Activated T-cell treated with anti-CD3 and anti-CD28 coated beads for 24 hours (primary cell): Measurements from ENCODE around the gene TMEM244.
"Not testable (repeated sequence)": the region's sequence is repeated elsewhere in the genome, so short reads cannot be mapped to it uniquely, and the experiment has no call there.

ENCODE experiments used
- DNase-seq: peaks from one replicate; pipeline ENCODE4 v3.0.0-alpha.2; 2020; ENCODE audit warnings: low read depth

TMEM244 gene

DNA sequence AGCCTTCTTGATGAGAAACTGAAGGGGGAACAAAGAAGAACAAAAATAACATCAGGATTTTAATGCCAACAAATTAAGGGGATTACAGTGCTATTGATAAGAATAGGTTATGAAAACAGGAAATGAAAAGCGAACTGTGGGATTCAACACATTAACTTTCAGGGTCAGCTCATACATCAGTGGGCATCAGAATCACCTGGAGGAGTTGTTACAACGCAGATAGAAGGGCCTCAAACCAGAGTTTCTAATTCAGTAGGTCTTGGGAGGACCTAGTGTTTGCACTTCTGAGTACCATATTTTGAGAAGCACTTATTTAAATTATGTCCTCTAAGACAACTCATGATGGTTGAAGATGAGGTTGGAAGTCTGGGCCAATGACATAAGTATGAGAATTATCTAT lies 5.6 kb upstream of the TMEM244 start:
- no peak for DNase-seq

DNA sequence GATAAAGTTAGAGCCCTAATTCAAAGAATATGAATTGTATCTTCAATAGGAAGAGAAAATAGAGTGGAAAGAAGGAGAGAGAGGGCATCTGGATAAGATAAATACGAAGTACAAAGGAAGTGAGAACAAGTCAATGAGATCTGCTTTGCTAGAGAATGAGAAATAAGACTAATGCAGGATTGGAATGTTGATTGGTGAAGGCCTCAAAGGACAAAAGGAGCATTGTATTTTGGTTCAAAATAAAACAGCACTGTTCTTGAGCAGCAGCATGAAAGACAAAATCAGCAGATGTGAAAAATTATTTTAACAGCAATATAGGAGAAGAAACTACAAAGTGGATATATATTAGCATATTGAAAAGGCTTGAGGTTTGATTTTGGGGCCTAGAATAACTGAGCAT lies 5.1 kb upstream of the TMEM244 start:
- no peak for DNase-seq

DNA sequence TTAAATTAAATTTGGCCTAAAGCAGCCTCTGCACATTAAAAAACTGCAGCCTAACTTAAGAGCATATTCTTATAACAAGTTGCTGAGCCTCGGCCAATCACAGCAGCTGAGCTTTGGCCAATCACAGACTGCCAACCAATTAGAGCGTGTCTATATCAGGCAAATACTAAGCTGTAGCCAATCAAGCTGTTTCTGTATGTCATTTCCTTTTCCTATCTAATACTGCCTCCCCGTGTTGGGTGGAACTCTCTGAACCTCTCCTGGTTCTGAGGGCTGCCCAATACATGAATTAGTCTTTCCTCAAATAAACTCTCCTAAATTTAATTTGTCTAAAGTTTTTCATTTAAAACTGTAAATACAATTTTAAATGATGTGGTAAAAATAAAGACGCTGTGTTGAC lies 3.9 kb upstream of the TMEM244 start:
- no peak for DNase-seq

DNA sequence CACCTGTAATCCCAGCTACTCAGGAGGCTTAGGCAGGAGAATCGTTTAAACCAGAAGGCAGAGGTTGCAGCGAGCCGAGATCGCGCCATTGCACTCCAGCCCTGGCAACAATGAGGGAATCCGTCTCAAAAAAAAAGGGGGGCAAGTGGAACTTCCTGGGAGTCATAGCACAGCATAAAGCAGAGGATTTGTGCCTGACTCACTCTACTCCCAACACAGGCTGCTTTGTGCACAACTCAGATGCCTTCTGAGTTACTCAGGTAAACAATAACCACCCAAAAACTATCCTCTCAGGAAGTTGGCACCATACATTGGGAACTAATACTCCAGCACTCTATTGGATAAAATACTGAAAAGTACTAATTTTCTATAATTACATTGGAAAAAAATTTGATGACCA lies 2.5 kb upstream of the TMEM244 start:
- DNase-seq: no peak

GRCh38 chr6:129859524-129859923 lies 1.6 kb downstream of the TMEM244 start:
- no peak for DNase-seq

DNA sequence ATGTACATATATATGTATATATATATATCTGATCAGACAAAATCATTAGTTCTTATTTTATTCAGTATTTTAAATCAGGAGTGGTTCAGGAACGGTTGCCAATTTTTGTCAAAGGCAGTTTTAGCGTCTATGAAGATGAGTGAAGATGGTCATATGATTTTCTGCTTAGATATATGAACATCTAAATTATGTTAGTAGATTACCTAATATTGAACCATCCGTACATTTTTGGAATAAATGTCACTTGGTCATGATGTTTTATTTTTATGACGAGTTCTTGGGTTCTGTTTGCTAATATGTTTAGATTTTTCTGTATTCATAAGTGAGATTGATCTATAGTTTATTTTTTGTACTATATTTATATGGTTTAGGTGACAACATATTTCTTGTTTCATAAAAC lies 3.3 kb downstream of the TMEM244 start:
- no peak for DNase-seq

GRCh38 chr6:129853996-129854711 lies 7.0 kb downstream of the TMEM244 start:
- DNase-seq: no peak

DNA sequence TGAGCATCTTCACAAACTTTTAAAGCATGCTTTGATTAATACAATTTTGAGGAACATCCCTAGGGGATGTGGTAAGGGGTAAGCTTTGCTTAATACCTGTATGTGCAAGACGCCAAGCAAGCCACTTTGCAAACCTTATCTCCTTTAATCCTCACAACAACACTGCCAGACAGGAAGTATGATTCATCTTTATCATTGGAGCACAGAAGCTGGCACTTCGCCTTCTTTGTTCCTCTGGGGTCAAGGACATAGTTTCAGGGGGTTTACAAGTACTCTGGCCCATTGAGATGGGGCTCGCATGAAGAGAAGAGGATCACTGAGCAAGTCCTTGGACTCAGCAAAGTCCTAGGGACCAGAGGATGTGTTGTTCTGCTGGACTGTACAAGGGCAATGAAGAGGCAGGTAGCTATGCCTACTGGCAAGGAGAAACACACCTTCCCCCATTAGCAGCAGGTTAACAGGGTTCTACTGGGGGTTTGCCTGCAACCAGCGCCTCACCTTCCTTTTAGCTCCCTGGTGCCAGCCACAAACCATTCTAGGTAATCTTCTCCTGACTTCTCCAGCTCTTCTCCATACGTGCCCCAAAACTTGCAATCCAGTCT lies 8.8 kb downstream of the TMEM244 start:
- DNase-seq: no peak

DNA sequence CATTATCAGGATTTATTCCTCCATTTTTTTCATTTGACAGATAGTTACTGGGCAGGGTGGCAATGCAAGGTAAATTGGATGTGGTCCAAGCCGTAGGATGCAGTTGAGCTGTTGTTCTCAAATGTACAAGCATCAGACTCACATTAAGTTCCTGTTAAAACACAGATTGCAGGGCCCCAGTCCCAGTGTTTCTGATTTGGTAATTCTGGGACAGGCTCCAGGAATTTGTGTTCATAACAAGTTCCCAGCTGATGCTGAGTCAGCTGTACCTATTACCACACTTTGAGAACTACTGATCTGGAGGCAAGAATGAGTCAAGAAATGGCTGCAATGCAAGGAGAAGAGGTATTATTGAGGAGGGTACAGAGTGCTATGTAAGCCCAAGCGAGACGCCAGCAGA lies 11.7 kb downstream of the TMEM244 start:
- no peak for DNase-seq

DNA sequence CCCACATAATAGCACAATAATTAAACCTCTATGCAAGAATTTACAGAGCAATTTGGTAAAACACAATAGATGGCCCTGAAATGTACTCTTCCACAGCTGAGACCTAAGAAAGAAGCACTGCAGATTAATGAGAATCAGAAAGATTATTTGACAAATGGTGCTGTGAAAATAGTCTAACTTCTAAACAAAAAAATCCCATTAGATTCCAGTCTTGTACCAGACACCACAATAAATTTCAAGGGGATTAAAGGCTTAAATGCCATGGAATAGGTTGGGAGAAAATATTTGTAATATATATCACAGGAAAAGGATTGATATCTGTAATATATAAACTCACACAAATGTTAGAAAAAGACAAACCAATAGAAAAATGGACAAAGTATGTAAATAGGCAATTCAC lies 14.4 kb downstream of the TMEM244 start:
- DNase-seq: no peak

GRCh38 chr6:129845696-129846095 lies 15.4 kb downstream of the TMEM244 start:
- no peak for DNase-seq

- no peak for DNase-seq
Measured at GRCh38 chr6:129844118-129844891, 16.8 kb downstream of the TMEM244 start.

DNA sequence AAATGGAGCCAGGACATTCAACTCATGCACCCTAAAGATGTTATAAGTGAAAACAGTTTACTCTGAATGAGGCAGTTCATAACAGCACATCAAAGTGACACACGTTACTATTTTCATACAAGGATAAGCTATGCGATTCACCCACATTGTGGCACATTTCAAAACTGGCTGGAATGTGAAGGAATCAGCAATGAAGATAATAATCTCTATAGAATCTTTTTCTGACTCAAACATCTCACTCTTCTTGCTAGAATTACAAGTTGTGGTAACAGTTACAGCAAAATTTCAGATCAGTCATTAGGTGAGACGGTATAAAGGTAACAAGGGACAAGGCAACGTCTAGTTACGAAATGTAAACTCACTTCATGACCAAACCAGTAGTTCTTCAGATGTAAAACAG lies 17.5 kb downstream of the TMEM244 start:
- no peak for DNase-seq

DNA sequence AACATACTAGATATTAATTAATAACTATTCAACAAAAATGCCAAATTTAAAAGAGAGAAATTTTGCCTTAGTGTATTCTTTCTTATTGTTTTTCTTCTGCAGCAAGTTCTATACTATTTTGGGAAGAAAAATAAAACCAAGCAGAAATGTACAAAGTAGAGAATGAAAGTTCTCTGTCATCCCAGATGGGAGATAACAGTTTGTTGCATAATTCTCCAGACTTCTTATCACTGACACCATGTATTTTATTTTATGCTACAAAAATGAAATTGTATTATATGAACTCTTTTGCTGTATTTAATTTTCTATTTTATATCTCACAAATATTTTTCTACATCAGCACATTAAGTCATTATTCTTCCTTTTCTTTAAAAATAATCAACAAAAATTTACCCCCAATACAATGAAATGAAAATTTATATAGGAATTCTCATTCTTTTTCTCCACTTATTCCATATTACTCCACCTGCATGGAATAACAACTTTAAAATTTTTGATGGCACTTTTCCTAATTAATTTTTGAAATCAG lies 18.2 kb downstream of the TMEM244 start:
- no peak for DNase-seq

DNA sequence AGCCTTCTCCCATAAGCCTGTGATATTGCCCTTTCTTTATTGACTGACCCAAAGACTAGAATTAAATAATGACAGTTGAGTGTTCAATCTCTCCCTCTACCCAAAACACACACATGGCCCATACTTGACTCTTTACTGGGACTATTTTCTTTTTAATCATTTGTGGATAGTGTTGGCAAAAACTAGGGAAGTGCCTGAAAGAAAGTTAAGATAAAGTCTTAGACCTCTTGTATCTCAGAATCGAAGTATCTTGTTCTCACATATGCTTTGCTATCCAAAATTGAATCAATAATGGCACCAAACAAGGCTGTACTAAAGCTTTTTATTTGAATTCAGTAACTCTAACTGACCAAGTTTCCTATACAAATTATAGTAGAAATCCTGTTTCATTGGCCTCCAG lies 19.0 kb downstream of the TMEM244 start:
- DNase-seq: no peak

GRCh38 chr6:129839562-129839961 lies 21.6 kb downstream of the TMEM244 start:
- DNase-seq: not testable (repeated sequence)

DNA sequence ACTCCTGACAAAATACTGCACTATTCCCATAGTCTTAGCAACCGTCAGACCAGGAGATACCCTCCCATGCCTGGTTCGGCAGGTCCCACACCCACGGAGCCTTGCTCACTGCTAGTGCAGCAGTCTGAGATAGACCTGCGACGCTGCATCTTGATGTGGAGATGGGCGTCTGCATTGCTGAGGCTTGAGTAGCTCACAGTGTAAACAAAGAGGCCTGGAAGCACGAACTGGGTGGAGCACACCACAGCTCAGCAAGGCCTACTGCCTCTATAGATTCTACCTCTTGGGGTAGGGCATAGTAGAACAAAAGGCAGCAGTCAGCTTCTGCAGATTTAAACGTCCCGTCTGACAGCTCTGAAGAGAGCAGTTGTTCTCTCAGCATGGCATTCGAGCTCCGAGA lies 25.4 kb downstream of the TMEM244 start:
- no peak for DNase-seq

GRCh38 chr6:129832299-129832698 lies 28.8 kb downstream of the TMEM244 start:
- no peak for DNase-seq

DNA sequence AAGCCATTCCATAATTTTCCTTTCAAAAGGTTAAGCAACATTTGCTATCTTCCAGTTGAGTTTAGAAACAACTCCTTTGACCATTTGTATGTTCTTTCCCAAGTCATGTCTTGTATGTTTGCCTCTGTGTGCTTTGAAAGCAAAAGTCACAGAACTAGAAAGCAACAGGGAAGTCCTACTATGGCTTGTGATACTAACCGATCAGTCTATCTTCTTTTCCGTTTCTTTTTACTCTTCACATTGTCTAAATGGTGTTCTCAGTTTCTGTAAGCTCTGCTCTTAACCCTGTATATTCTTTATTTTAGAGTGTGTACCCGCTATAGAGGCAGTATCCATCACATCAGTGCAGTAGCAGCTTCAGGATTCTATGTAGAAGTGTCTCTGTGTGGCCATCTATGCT lies 32.9 kb downstream of the TMEM244 start:
- DNase-seq: no peak

DNA sequence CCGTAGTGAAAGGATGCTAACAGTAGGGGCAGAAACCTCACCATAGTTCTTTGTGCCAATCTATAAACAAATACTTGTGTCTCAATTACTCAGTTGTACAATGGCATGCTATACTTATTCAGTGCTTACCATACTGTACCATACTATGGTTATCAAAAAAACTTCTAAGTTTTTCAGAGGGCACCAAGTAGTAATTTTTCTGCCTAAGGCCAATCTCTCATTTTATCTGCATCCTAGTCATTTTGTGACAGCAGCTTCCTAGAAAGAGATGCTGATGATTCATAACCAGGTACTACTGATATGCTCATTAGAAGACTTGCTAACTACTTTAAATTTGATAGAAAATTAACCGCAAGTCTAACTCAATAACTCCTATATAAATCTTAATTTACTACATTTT lies 42.9 kb downstream of the TMEM244 start:
- no peak for DNase-seq

DNA sequence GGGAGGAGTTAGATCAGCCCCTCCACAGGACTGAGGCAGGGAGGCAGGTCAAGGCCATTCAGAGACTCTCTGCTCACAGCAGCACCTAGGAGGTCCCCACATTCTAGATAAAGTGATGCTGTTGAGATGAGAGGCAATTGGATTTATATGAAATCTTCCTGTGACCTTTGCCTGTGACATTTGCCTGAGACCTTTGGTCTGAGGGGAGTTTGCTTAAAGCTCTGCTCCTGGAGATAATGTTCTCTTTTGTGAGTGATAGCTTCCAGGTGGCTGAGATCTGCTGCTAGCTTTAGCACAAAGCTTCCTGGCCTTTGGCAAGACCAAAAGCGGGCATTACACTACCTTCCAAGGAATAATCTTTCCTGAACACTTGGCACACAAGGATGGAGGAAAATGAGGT lies 43.3 kb downstream of the TMEM244 start:
- DNase-seq: no peak

- no peak for DNase-seq
Measured at GRCh38 chr6:129817332-129817731, 43.8 kb downstream of the TMEM244 start.

DNA sequence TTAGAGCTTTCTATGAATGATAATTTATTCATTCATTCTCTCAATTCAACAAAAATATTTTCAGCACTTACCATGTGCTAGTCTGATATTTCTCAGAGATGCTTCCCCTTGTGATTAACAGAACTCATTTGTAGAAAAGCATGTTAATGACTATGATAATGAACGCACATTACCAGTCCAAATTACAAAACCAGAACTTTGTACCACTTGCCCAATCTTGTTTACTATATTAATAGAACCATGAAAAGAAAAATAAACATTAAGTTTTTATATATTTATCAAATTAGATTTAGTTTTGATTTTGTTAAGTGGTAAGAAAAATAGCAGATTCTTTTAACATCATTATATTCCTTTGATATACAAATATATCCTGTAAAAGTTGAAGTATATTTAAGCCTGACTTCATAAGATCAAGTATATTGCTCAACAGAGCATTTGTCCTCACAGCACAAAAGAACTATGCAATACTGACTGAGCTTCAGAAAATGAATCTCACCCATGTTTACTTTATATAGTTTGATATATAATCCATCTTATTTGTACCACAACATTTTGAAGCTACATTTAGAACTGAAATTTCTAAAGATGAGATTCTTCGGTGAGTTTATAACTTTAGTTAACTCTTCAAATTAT lies 48.9 kb downstream of the TMEM244 start:
- DNase-seq: no peak
